ENCODE data around the gene TAC4. TPM values are rescaled to one million over a fixed set of nuclear protein-coding genes. Genes with fewer than 3 reads are reported as not detected.
A peak's percentile ranks its signal among the peaks of the same experiment; 100 is the strongest.

TAC4 gene
- polyA plus RNA-seq, 1 experiment = not detected

DNA sequence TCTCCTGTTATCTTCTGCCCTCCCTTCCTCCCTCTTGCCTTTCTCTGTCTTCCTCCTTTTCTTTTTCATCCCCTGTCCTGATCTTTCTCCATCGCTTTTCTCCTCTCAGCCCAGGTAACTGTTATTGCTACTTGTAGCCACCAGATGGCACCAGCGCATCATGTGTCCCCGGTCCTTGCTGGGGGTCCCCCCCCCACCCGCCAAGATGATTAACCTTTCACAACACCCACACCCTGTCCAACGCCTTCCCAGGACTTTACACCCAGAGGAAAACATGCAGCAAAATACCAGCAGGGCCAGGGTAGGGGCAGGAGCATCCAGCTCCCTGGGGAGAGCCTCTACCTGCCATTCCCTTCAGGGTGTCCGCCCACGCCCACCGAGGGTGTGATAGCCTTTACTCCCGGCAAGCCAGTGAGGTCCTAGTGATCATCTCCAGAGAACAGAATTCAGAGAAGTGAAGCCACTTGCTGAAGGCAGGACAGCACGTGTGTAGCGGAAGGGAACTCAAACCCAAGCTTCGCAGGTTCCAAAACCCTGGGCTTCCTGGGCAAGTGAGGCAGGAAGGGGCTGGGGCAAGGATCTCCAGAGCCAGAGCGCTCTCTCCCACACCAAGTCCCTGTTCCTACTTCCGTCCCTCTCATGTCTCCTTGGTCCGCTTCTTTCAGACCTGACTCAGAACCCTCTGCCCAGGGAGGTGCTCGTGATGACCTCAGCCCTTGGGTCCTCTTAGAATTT, 13.4 kb upstream of the TAC4 start:
- TF ChIP-seq, protein P1, sequence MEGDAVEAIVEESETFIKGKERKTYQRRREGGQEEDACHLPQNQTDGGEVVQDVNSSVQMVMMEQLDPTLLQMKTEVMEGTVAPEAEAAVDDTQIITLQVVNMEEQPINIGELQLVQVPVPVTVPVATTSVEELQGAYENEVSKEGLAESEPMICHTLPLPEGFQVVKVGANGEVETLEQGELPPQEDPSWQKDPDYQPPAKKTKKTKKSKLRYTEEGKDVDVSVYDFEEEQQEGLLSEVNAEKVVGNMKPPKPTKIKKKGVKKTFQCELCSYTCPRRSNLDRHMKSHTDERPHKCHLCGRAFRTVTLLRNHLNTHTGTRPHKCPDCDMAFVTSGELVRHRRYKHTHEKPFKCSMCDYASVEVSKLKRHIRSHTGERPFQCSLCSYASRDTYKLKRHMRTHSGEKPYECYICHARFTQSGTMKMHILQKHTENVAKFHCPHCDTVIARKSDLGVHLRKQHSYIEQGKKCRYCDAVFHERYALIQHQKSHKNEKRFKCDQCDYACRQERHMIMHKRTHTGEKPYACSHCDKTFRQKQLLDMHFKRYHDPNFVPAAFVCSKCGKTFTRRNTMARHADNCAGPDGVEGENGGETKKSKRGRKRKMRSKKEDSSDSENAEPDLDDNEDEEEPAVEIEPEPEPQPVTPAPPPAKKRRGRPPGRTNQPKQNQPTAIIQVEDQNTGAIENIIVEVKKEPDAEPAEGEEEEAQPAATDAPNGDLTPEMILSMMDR (IDR thresholded peaks at IDR 0.05; ENCODE audit: insufficient read depth, low read depth, low read length) = peak; percentile 86
- peaks cover 8% of the 10 kb centered on the region for H3K27me3 ChIP-seq (ENCODE audit: control insufficient read depth, insufficient read depth, low read length)
- ChIA-PET CTCF (interaction anchor here (0.6 to 23.9 kb wide), 18 partner anchors 10 to 292 kb away, joined by 3 to 464 read pairs (median 3); partner anchors contain the start of genes DLX3 and SLC35B1), POLR2A (no interaction called here)
- no peak for DNase-seq (ENCODE audit: low read depth)
- H3K4me3 ChIP-seq (ENCODE audit: low read depth, low read length) = no peak overlapping the region
- H3K36me3 ChIP-seq (ENCODE audit: control insufficient read depth, insufficient read depth, low read length) = no peaks in the 10 kb centered on the region

DNA sequence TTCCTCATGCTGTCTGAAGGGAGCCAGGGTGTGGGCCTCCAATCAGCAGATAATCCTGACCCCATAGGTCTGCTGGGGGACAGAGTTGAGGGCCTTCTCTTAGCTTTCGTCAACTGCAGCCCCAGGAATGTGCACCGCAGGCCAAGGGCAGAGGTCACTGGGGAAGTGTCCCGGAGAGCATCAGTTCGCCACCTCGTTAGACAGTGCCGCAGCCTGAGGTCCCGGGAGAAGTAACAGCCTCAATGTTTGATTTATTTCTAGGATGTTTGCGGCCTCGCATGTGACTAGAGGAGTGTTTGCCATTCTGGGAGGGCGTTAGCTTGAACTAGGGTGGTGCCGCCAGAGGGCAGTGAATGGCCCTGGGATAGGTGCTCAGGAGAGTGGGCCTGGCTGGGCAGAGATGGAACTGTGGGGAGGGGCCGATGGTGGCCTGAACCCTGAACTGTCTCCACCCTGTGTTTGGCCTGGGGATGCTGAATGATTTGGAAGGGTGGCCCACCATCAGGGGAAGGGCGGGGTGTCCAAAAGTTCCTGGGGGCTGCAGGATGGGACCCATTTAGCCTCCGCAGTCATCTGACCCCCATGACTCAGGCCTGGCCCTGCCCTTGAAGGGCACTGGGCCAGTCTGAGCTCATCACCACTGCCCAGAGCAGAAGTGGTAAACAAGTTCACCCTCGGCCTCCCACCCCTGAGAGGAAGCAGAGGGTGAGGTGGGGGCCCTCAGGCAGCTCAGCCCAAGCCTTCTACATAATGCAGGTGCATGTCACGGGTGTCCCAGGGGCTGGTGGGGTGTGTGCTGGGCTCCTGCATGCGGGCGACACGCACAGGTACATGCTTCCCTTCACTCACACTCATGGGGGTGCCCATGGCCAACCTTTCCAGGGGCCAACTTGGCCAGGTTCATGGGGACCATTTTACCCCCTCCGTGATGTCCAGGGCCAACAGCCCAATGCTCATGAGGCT, 12.4 kb upstream of the TAC4 start:
- Histone ChIP-seq H3K27me3 (ENCODE audit: control insufficient read depth, insufficient read depth, low read length) (peaks cover 8% of the 10 kb centered on the region), H3K36me3 (ENCODE audit: control insufficient read depth, insufficient read depth, low read length) (no peaks in the 10 kb centered on the region), H3K4me3 (ENCODE audit: low read depth, low read length) (no peak overlapping the region)
- ChIA-PET CTCF (interaction anchor here (0.6 to 23.9 kb wide), 12 partner anchors 9 to 300 kb away, joined by 3 to 464 read pairs (median 4); partner anchors contain the start of gene DLX3), POLR2A (no interaction called here)
- no peak for DNase-seq (ENCODE audit: low read depth)
- TF ChIP-seq, protein P1 (IDR thresholded peaks at IDR 0.05; ENCODE audit: insufficient read depth, low read depth, low read length) = no peak

DNA sequence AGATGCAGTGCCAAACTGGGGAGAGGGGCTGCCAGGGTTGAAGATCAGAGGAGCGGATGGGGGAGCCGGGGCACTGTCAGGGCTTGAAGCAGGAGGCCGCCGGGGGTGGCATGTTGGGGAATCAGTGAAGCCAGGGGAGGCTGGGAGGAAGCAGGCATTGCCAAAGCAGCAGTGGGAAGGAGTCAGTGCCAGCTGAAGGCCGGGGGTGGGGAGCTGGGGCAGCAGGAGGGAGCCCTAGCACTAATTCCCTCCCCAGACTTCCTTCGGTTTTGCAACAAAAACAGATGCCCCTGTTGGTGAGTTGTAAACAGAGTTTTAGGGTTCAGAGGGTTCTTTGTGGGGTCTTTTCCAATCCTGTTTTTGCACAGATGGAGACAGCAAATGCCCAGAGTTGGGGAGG, 10.9 kb upstream of the TAC4 start:
- TF ChIP-seq, protein P1 (IDR thresholded peaks at IDR 0.05; ENCODE audit: insufficient read depth, low read depth, low read length) = no peak
- ChIA-PET CTCF (interaction anchor here (1.7 to 23.9 kb wide), 4 partner anchors 9 to 229 kb away, joined by 3 to 464 read pairs (median 6); partner anchors contain the start of gene DLX3), POLR2A (no interaction called here)
- DNase-seq (ENCODE audit: low read depth) = no peak
- Histone ChIP-seq H3K4me3 (ENCODE audit: low read depth, low read length) (no peak overlapping the region), H3K27me3 (ENCODE audit: control insufficient read depth, insufficient read depth, low read length) (peaks cover 10% of the 10 kb centered on the region), H3K36me3 (ENCODE audit: control insufficient read depth, insufficient read depth, low read length) (no peaks in the 10 kb centered on the region)

DNA sequence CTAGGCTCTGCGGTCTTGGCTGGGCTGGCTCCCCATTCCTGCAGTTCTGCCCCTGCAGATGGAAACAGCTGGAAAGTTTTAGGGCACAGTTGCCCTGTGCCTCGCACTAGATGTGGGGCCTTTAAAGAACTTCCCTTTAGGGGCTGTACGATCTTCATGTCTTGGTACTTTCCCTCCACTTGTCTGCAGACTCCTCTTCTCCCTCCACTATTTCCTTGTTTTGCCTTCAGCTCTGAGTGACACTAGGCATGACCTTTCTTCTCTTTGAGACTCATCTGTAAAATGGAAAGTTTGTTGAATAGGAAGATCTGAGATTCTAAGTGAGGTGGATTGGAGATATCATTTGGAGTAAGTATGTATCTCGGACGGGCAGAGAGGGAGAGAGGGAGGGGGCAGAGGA, 6.3 kb upstream of the TAC4 start:
- ChIA-PET POLR2A (no interaction called here), CTCF (interaction anchor here (1.1 to 3.8 kb wide), 3 partner anchors 144 to 297 kb away, joined by 3 to 41 read pairs (median 6); no protein-coding TSS in a partner anchor)
- TF ChIP-seq, protein P1 (IDR thresholded peaks at IDR 0.05; ENCODE audit: insufficient read depth, low read depth, low read length) = no peak
- Histone ChIP-seq H3K27me3 (ENCODE audit: control insufficient read depth, insufficient read depth, low read length) (peaks cover 12% of the 10 kb centered on the region), H3K36me3 (ENCODE audit: control insufficient read depth, insufficient read depth, low read length) (no peaks in the 10 kb centered on the region), H3K4me3 (ENCODE audit: low read depth, low read length) (no peak overlapping the region)
- DNase-seq (ENCODE audit: low read depth) = no peak
